WTC11 (cell line): ENCODE results near the gene ASTN1. TPM values are rescaled to one million over a fixed set of nuclear protein-coding genes. Genes with fewer than 3 reads are reported as not detected.

Source experiments
- ATAC-seq: fragments of 200-7000 bp; cut with Tn5 transposase; 2 replicates; pipeline ENCODE4 v1.10.0; 2021; ENCODE audit warnings: mild to moderate bottlenecking, moderate library complexity
- CTCF ChIA-PET: fragments of 300-600 bp; sonication (Branson Sonifier 250); formaldehyde crosslinking; loops from one replicate; lab custom pipeline; 2021; ENCODE audit warnings: antibody characterized with exemption; lab: Charles Lee
- POLR2A ChIA-PET: fragments of 350-600 bp; sonication (Branson Sonifier 250); formaldehyde crosslinking; loops from one replicate; lab custom pipeline; 2021; ENCODE audit warnings: antibody characterized with exemption; lab: Charles Lee
- DNase-seq: peaks from one replicate; pipeline ENCODE4 v3.0.0; 2021; ENCODE audit warnings: low spot score
- H3K27ac Mint-ChIP-seq: 2 replicates; pipeline ENCODE4 v1.8.0; 2021; ENCODE audit warnings: mixed read lengths
- H3K27me3 Mint-ChIP-seq: 2 replicates; pipeline ENCODE4 v1.8.0; 2021; ENCODE audit warnings: low read depth, mild to moderate bottlenecking, moderate library complexity, mixed read lengths
- H3K36me3 Mint-ChIP-seq: 2 replicates; pipeline ENCODE4 v1.8.0; 2021; ENCODE audit warnings: mixed read lengths
- H3K4me1 Mint-ChIP-seq: 2 replicates; pipeline ENCODE4 v1.8.0; 2022; ENCODE audit warnings: mixed read lengths
- H3K4me3 Mint-ChIP-seq: 2 replicates; pipeline ENCODE4 v1.8.0; 2021; ENCODE audit warnings: mild to moderate bottlenecking, moderate library complexity, mixed read lengths
- H3K9me3 Mint-ChIP-seq: 2 replicates; pipeline ENCODE4 v1.8.0; 2021; ENCODE audit warnings: mixed read lengths
- ATF1 ChIP-seq: sonication (generic); formaldehyde crosslinking; IDR thresholded peaks from 2 replicates; pipeline ENCODE4 v1.8.1; 2023; ENCODE audit warnings: mild to moderate bottlenecking, moderate library complexity, missing genetic modification reagents
- ELF4 ChIP-seq: sonication (generic); formaldehyde crosslinking; IDR thresholded peaks from 2 replicates; pipeline ENCODE4 v1.8.1; 2022; ENCODE audit warnings: low read depth, mild to moderate bottlenecking, moderate library complexity, missing genetic modification reagents
- FOXJ3 ChIP-seq: sonication (generic); formaldehyde crosslinking; IDR thresholded peaks from 2 replicates; pipeline ENCODE4 v1.9.0; 2021; ENCODE audit warnings: missing genetic modification reagents, mild to moderate bottlenecking, borderline replicate concordance
- JUN ChIP-seq: sonication (generic); formaldehyde crosslinking; IDR thresholded peaks from 2 replicates; pipeline ENCODE4 v1.8.0; 2023; ENCODE audit warnings: mild to moderate bottlenecking, missing genetic modification reagents
- NFYB ChIP-seq: sonication (generic); formaldehyde crosslinking; conservative IDR thresholded peaks from 2 replicates; pipeline ENCODE4 v1.8.0; 2022; ENCODE audit warnings: low read depth, missing genetic modification reagents
- SMAD3 ChIP-seq: sonication (generic); formaldehyde crosslinking; IDR thresholded peaks from 2 replicates; pipeline ENCODE4 v1.8.0; 2022; ENCODE audit warnings: missing genetic modification reagents, mild to moderate bottlenecking, borderline replicate concordance
- STAT6 ChIP-seq: sonication (generic); formaldehyde crosslinking; conservative IDR thresholded peaks from 2 replicates; pipeline ENCODE4 v1.8.1; 2023; ENCODE audit warnings: mild to moderate bottlenecking, low read depth, missing genetic modification reagents, moderate library complexity
- TP53 ChIP-seq: sonication (generic); formaldehyde crosslinking; IDR thresholded peaks from 2 replicates; pipeline ENCODE4 v1.8.1; 2023; ENCODE audit warnings: mild to moderate bottlenecking, missing genetic modification reagents
- ZNF121 ChIP-seq: sonication (generic); formaldehyde crosslinking; IDR thresholded peaks from 2 replicates; pipeline ENCODE4 v1.8.0; 2023; ENCODE audit warnings: missing genetic modification reagents
- total RNA-seq: library from RNA; stranded (reverse); gene quantifications from 3 replicates; pipeline ENCODE4 v1.2.3, GENCODE V29; 2021
- TF ChIP-seq, protein P1 (sequence below): sonication (generic); formaldehyde crosslinking; IDR thresholded peaks from 2 replicates; pipeline ENCODE4 v1.8.1; 2023; ENCODE audit warnings: mild to moderate bottlenecking, missing genetic modification reagents, moderate library complexity
- TF ChIP-seq, protein P2 (sequence below): fragments of 250-450 bp; sonication (Bioruptor Pico); IDR thresholded peaks from 2 replicates; pipeline ENCODE4 v2.1.2; 2022; ENCODE audit warnings: mild to moderate bottlenecking, moderate library complexity
- TF ChIP-seq, protein P3 (sequence below): sonication (generic); formaldehyde crosslinking; IDR thresholded peaks from 2 replicates; pipeline ENCODE4 v1.8.0; 2023; ENCODE audit warnings: missing genetic modification reagents, mild to moderate bottlenecking, borderline replicate concordance
- TF ChIP-seq, protein P4 (sequence below): sonication (generic); formaldehyde crosslinking; IDR thresholded peaks from 2 replicates; pipeline ENCODE4 v1.8.0; 2022; ENCODE audit warnings: missing genetic modification reagents
- TF ChIP-seq, protein P5 (sequence below): sonication (generic); formaldehyde crosslinking; IDR thresholded peaks from 2 replicates; pipeline ENCODE4 v1.8.0; 2022; ENCODE audit warnings: mild to moderate bottlenecking, missing genetic modification reagents
- TF ChIP-seq, protein P6 (sequence below): sonication (generic); formaldehyde crosslinking; IDR thresholded peaks from 2 replicates; pipeline ENCODE4 v1.8.0; 2022; ENCODE audit warnings: mild to moderate bottlenecking, missing genetic modification reagents
- TF ChIP-seq, protein P7 (sequence below): sonication (generic); formaldehyde crosslinking; IDR thresholded peaks from 2 replicates; pipeline ENCODE4 v1.8.1; 2023; ENCODE audit warnings: mild to moderate bottlenecking, missing genetic modification reagents

Gene ASTN1
- total RNA-seq, 1 experiment from 2014 or later, result 3.4 TPM

DNA sequence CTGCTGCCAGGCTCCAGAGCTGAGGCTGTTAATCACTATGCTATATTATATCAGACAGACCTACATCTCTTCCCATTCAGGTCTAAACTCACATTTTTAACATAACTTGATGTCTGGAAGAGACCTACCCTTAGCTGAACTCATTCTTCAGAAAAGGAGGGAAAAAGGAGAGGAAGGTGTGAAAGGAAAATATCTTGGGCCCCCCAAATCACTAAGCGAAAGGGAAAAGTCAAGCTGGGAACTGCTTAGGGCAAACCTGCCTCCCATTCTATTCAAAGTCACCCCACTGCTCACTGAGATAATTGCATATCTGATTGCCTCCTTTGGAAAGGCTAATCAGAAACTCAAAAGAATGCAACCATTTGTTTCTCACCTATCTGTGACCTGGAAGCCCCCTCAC, 222.2 kb downstream of the ASTN1 start (continued):
- TF ChIP-seq, protein P1, sequence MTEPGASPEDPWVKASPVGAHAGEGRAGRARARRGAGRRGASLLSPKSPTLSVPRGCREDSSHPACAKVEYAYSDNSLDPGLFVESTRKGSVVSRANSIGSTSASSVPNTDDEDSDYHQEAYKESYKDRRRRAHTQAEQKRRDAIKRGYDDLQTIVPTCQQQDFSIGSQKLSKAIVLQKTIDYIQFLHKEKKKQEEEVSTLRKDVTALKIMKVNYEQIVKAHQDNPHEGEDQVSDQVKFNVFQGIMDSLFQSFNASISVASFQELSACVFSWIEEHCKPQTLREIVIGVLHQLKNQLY, result no peak
- TF ChIP-seq, protein P2, sequence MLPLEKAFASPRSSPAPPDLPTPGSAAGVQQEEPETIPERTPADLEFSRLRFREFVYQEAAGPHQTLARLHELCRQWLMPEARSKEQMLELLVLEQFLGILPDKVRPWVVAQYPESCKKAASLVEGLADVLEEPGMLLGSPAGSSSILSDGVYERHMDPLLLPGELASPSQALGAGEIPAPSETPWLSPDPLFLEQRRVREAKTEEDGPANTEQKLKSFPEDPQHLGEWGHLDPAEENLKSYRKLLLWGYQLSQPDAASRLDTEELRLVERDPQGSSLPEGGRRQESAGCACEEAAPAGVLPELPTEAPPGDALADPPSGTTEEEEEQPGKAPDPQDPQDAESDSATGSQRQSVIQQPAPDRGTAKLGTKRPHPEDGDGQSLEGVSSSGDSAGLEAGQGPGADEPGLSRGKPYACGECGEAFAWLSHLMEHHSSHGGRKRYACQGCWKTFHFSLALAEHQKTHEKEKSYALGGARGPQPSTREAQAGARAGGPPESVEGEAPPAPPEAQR (CRISPR knock-in tag), result no peak
- TF ChIP-seq FOXJ3 (CRISPR knock-in tag) (no peak), SMAD3 (CRISPR knock-in tag) (no peak), STAT6 (CRISPR knock-in tag) (no peak), TP53 (CRISPR knock-in tag) (no peak)
- TF ChIP-seq, protein P3, sequence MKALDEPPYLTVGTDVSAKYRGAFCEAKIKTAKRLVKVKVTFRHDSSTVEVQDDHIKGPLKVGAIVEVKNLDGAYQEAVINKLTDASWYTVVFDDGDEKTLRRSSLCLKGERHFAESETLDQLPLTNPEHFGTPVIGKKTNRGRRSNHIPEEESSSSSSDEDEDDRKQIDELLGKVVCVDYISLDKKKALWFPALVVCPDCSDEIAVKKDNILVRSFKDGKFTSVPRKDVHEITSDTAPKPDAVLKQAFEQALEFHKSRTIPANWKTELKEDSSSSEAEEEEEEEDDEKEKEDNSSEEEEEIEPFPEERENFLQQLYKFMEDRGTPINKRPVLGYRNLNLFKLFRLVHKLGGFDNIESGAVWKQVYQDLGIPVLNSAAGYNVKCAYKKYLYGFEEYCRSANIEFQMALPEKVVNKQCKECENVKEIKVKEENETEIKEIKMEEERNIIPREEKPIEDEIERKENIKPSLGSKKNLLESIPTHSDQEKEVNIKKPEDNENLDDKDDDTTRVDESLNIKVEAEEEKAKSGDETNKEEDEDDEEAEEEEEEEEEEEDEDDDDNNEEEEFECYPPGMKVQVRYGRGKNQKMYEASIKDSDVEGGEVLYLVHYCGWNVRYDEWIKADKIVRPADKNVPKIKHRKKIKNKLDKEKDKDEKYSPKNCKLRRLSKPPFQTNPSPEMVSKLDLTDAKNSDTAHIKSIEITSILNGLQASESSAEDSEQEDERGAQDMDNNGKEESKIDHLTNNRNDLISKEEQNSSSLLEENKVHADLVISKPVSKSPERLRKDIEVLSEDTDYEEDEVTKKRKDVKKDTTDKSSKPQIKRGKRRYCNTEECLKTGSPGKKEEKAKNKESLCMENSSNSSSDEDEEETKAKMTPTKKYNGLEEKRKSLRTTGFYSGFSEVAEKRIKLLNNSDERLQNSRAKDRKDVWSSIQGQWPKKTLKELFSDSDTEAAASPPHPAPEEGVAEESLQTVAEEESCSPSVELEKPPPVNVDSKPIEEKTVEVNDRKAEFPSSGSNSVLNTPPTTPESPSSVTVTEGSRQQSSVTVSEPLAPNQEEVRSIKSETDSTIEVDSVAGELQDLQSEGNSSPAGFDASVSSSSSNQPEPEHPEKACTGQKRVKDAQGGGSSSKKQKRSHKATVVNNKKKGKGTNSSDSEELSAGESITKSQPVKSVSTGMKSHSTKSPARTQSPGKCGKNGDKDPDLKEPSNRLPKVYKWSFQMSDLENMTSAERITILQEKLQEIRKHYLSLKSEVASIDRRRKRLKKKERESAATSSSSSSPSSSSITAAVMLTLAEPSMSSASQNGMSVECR (CRISPR knock-in tag), result no peak
- TF ChIP-seq, protein P4, sequence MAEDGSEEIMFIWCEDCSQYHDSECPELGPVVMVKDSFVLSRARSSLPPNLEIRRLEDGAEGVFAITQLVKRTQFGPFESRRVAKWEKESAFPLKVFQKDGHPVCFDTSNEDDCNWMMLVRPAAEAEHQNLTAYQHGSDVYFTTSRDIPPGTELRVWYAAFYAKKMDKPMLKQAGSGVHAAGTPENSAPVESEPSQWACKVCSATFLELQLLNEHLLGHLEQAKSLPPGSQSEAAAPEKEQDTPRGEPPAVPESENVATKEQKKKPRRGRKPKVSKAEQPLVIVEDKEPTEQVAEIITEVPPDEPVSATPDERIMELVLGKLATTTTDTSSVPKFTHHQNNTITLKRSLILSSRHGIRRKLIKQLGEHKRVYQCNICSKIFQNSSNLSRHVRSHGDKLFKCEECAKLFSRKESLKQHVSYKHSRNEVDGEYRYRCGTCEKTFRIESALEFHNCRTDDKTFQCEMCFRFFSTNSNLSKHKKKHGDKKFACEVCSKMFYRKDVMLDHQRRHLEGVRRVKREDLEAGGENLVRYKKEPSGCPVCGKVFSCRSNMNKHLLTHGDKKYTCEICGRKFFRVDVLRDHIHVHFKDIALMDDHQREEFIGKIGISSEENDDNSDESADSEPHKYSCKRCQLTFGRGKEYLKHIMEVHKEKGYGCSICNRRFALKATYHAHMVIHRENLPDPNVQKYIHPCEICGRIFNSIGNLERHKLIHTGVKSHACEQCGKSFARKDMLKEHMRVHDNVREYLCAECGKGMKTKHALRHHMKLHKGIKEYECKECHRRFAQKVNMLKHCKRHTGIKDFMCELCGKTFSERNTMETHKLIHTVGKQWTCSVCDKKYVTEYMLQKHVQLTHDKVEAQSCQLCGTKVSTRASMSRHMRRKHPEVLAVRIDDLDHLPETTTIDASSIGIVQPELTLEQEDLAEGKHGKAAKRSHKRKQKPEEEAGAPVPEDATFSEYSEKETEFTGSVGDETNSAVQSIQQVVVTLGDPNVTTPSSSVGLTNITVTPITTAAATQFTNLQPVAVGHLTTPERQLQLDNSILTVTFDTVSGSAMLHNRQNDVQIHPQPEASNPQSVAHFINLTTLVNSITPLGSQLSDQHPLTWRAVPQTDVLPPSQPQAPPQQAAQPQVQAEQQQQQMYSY (CRISPR knock-in tag), result no peak
- TF ChIP-seq, protein P5, sequence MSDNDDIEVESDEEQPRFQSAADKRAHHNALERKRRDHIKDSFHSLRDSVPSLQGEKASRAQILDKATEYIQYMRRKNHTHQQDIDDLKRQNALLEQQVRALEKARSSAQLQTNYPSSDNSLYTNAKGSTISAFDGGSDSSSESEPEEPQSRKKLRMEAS (CRISPR knock-in tag), result no peak
- TF ChIP-seq, protein P6, sequence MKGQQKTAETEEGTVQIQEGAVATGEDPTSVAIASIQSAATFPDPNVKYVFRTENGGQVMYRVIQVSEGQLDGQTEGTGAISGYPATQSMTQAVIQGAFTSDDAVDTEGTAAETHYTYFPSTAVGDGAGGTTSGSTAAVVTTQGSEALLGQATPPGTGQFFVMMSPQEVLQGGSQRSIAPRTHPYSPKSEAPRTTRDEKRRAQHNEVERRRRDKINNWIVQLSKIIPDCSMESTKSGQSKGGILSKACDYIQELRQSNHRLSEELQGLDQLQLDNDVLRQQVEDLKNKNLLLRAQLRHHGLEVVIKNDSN, result no peak

GRCh38 chr1:176939993-176940392, 224.5 kb downstream of the ASTN1 start:
- peaks cover 20% of the 10 kb centered on the region for H3K4me1 Mint-ChIP-seq
- H3K27ac Mint-ChIP-seq, result no peak overlapping the region
- ATAC-seq (no peak), DNase-seq (no peak)
- H3K36me3 Mint-ChIP-seq, result peaks cover 11% of the 10 kb centered on the region
- ChIA-PET POLR2A (no interaction called here), CTCF (interaction anchor here (3.1 kb wide), 1 partner anchor 42 kb away, joined by 13 read pairs; no protein-coding TSS in a partner anchor)
- no peaks in the 10 kb centered on the region for H3K27me3 Mint-ChIP-seq
- H3K9me3 Mint-ChIP-seq, result peaks cover 18% of the 10 kb centered on the region
- H3K4me3 Mint-ChIP-seq, result no peak overlapping the region
- TF ChIP-seq, protein P5 (CRISPR knock-in tag), result no peak
- no peak for TF ChIP-seq ELF4 (CRISPR knock-in tag)
- TF ChIP-seq, protein P7, sequence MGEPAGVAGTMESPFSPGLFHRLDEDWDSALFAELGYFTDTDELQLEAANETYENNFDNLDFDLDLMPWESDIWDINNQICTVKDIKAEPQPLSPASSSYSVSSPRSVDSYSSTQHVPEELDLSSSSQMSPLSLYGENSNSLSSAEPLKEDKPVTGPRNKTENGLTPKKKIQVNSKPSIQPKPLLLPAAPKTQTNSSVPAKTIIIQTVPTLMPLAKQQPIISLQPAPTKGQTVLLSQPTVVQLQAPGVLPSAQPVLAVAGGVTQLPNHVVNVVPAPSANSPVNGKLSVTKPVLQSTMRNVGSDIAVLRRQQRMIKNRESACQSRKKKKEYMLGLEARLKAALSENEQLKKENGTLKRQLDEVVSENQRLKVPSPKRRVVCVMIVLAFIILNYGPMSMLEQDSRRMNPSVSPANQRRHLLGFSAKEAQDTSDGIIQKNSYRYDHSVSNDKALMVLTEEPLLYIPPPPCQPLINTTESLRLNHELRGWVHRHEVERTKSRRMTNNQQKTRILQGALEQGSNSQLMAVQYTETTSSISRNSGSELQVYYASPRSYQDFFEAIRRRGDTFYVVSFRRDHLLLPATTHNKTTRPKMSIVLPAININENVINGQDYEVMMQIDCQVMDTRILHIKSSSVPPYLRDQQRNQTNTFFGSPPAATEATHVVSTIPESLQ, result no peak
- no peak for TF ChIP-seq ZNF121
- TF ChIP-seq ATF1 (CRISPR knock-in tag), result no peak
- TF ChIP-seq NFYB (CRISPR knock-in tag), result no peak
- TF ChIP-seq JUN, result no peak
- TF ChIP-seq, protein P1, result no peak
